Karpas-422 (cell line): ENCODE measurements around the gene OR5H14. TPM values are rescaled to one million over a fixed set of nuclear protein-coding genes. Genes with fewer than 3 reads are reported as not detected.
"Not testable (repeated sequence)": the region's sequence is repeated elsewhere in the genome, so short reads cannot be mapped to it uniquely, and the experiment has no call there.

Source experiments
- DNase-seq: peaks from one replicate; pipeline ENCODE4 v3.0.0-alpha.2; 2015
- H2AFZ ChIP-seq: fragments of 200-600 bp; sonication (generic); 2 replicates; pipeline ENCODE4 v1.6.1; 2014; ENCODE audit warnings: antibody characterized with exemption, low read length, mixed read lengths
- H3K27ac ChIP-seq: fragments of 200-600 bp; sonication (generic); 2 replicates; pipeline ENCODE4 v1.5.1; 2014; ENCODE audit warnings: mild to moderate bottlenecking, low read length, moderate library complexity
- H3K27me3 ChIP-seq: fragments of 200-600 bp; sonication (generic); 2 replicates; pipeline ENCODE4 v1.6.1; 2014; ENCODE audit warnings: low read length, mixed read lengths
- H3K36me3 ChIP-seq: fragments of 200-600 bp; sonication (generic); 2 replicates; pipeline ENCODE4 v1.6.1; 2014; ENCODE audit warnings: low read length, mixed read lengths; ENCODE audit not compliant: insufficient read depth
- H3K4me1 ChIP-seq: fragments of 200-600 bp; sonication (generic); 2 replicates; pipeline ENCODE4 v1.6.1; 2014; ENCODE audit warnings: mild to moderate bottlenecking, low read length, mixed read lengths
- H3K4me2 ChIP-seq: fragments of 200-600 bp; sonication (generic); 2 replicates; pipeline ENCODE4 v1.6.1; 2014; ENCODE audit warnings: low read length, low read depth, mild to moderate bottlenecking; ENCODE audit not compliant: poor library complexity, severe bottlenecking
- H3K4me3 ChIP-seq: fragments of 200-600 bp; sonication (generic); 2 replicates; pipeline ENCODE4 v1.5.1; 2014; ENCODE audit warnings: mild to moderate bottlenecking, antibody characterized with exemption, low read length, mixed read lengths
- H3K79me2 ChIP-seq: fragments of 200-600 bp; sonication (generic); 2 replicates; pipeline ENCODE4 v1.6.1; 2014; ENCODE audit warnings: mild to moderate bottlenecking, low read length, mixed read lengths
- H3K9ac ChIP-seq: fragments of 200-600 bp; sonication (generic); 2 replicates; pipeline ENCODE4 v1.6.0; 2014; ENCODE audit warnings: low read length
- H3K9me2 ChIP-seq: fragments of 200-600 bp; sonication (generic), shearing (Covaris generic); replicated peaks from 2 replicates; pipeline ENCODE4 v1.6.0; 2014; ENCODE audit warnings: mild to moderate bottlenecking, low read length, moderate library complexity; ENCODE audit not compliant: insufficient read depth
- H3K9me3 ChIP-seq: fragments of 300-700, 200-600 bp; sonication (generic); 2 replicates; pipeline ENCODE4 v1.6.1; 2014; ENCODE audit warnings: low read length, mixed read lengths
- H4K20me1 ChIP-seq: fragments of 200-600 bp; sonication (generic); 2 replicates; pipeline ENCODE4 v1.6.1; 2014; ENCODE audit warnings: mild to moderate bottlenecking, antibody characterized with exemption, low read length, low read depth; ENCODE audit not compliant: insufficient read depth
- total RNA-seq: library from RNA; depleted of rRNA; stranded (reverse); fragments of >200 nt; shearing (Covaris generic); gene quantifications from 2 replicates; pipeline ENCODE4 v1.2.3, GENCODE V29; 2014; ENCODE audit warnings: low replicate concordance

The OR5H14 gene
- total RNA-seq, 1 experiment from 2014 or later, result not detected

DNA sequence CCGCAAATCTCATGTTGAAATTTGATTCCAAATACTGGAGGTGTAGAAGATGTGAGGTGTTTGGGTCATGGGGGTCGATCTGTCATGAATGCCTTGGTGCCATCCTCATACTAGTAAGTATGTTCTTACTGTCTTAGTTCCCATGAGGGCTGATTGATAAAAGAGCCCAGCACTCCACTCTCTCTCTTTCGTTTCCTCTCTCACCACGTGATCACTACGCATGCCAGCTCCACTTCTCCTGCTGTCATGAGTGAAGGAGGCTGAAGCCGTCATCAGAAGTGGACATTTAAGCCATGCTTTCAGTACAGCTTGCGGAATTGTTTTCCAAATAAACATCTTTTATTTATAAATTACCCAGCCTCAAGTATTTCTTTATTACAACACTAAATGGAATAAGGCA, 25.3 kb downstream of the OR5H14 start:
- Histone ChIP-seq H3K9ac (no peak overlapping the region), H3K27ac (no peak overlapping the region), H3K9me2 (no peaks in the 10 kb centered on the region), H3K27me3 (no peaks in the 10 kb centered on the region), H3K79me2 (no peaks in the 10 kb centered on the region), H2AFZ (no peak overlapping the region), H3K9me3 (no peaks in the 10 kb centered on the region), H4K20me1 (no peaks in the 10 kb centered on the region), H3K4me2 (no peak overlapping the region), H3K4me3 (no peak overlapping the region), H3K36me3 (no peaks in the 10 kb centered on the region), H3K4me1 (no peaks in the 10 kb centered on the region)
- peak; percentile 42 for DNase-seq

DNA sequence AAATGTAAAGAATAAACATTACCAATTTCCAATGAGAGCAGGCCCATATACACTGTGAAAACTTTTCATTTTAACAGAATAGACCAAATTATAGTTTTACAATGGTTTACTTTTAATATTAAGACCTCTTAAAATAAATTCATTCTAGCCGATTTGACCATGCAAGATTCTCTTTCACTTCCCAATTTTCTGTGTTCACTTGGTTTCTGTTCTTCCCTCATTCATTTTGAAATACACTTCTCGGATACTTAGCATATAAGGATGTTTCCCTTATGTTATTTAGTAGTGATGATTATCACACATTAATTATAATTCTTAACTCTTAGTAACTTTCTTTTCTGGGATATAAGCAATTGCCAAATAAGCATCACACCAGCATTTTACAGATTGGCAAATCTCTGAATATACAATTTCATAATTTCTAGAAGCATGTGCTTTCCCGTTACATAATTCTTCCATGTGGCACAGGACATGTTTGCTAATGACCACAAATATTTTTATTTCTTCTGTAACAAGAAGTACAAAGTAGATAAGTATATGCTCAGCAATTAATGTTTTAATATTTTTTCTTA, 33.1 kb downstream of the OR5H14 start:
- H3K36me3 ChIP-seq, result no peaks in the 10 kb centered on the region
- no peaks in the 10 kb centered on the region for H3K9me2 ChIP-seq
- H3K79me2 ChIP-seq, result no peaks in the 10 kb centered on the region
- H3K4me2 ChIP-seq, result no peak overlapping the region
- H3K27me3 ChIP-seq, result no peaks in the 10 kb centered on the region
- DNase-seq, result no peak
- H3K27ac ChIP-seq, result no peak overlapping the region
- H2AFZ ChIP-seq, result no peak overlapping the region
- no peak overlapping the region for H3K9ac ChIP-seq
- no peaks in the 10 kb centered on the region for H3K9me3 ChIP-seq
- H3K4me3 ChIP-seq, result no peak overlapping the region
- no peaks in the 10 kb centered on the region for H4K20me1 ChIP-seq
- no peaks in the 10 kb centered on the region for H3K4me1 ChIP-seq

DNA sequence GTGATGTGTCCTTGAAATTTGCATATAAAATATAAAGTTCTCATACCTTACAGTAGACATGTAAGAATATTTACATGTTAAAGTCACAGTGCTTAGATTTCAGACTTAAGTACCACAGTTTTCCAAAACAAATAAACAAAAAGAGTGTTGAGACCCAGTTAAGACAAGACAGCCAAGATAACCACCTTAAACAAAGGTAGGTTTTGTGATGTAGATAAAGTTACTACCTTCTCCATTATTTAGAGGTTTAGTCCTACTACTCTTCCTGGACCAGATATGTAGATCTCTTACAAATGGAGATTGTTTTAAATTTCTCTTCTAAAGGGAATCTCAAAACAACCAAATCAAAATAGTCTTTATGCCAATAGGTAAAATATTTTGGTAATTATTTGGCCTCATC, 34.9 kb downstream of the OR5H14 start:
- Histone ChIP-seq H3K9me2 (no peaks in the 10 kb centered on the region), H3K27ac (no peak overlapping the region), H3K9ac (no peak overlapping the region), H3K9me3 (no peaks in the 10 kb centered on the region), H3K36me3 (no peaks in the 10 kb centered on the region), H3K27me3 (no peaks in the 10 kb centered on the region), H3K4me1 (no peaks in the 10 kb centered on the region), H3K79me2 (no peaks in the 10 kb centered on the region), H4K20me1 (no peaks in the 10 kb centered on the region), H3K4me2 (no peak overlapping the region), H3K4me3 (no peak overlapping the region), H2AFZ (no peak overlapping the region)
- DNase-seq, result no peak

DNA sequence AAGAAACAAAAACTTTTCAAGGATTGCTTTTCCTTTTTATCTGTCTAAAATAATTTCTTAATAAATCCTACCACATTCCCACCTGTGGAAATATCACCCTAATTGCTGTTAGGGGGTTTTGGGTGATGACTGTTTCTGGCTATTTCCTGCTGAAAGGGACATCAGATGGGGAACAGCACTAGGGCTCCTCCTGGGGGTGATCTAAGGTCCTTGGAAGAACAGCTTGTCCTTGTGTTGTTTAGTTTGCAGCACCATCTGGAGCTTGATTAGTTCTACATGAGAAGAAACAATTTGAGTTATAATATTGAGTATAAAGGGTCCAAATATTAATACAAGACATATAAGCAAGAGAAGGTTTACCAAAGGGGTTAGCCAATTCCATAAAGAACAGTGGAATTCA, 37.9 kb downstream of the OR5H14 start:
- Histone ChIP-seq H4K20me1 (no peaks in the 10 kb centered on the region), H3K27ac (no peak overlapping the region), H2AFZ (no peak overlapping the region), H3K9me3 (no peaks in the 10 kb centered on the region), H3K4me1 (no peaks in the 10 kb centered on the region), H3K4me2 (no peak overlapping the region), H3K36me3 (no peaks in the 10 kb centered on the region), H3K4me3 (no peak overlapping the region), H3K79me2 (no peaks in the 10 kb centered on the region), H3K27me3 (no peaks in the 10 kb centered on the region), H3K9me2 (no peaks in the 10 kb centered on the region), H3K9ac (no peak overlapping the region)
- no peak for DNase-seq

DNA sequence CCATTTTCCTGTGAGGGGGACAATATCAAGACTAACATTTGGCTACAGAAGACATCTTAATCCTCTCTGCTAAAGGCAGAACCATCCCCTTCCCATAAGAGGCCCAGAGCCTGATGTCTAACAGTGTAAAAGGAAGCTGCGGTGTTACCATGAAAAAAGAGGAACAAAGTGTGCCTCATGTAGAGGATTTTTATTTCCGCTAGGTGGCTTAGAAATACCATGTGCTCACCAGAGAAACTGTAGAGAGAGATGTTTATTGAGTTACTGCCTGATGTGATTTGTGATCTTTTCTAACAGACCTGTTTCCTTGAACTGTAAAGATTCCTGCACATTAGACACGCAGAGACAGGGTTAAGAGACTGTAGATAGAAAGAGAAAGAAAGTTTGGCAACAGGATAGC, 41.3 kb downstream of the OR5H14 start:
- no peaks in the 10 kb centered on the region for H3K36me3 ChIP-seq
- no peaks in the 10 kb centered on the region for H3K79me2 ChIP-seq
- H3K4me2 ChIP-seq, result no peak overlapping the region
- no peaks in the 10 kb centered on the region for H3K9me3 ChIP-seq
- DNase-seq, result peak; percentile 79
- no peaks in the 10 kb centered on the region for H3K9me2 ChIP-seq
- no peaks in the 10 kb centered on the region for H3K27me3 ChIP-seq
- no peak overlapping the region for H3K9ac ChIP-seq
- no peak overlapping the region for H3K4me3 ChIP-seq
- peak overlapping the region; percentile 69 for H2AFZ ChIP-seq
- H4K20me1 ChIP-seq, result no peaks in the 10 kb centered on the region
- H3K27ac ChIP-seq, result no peak overlapping the region
- H3K4me1 ChIP-seq, result no peaks in the 10 kb centered on the region

DNA sequence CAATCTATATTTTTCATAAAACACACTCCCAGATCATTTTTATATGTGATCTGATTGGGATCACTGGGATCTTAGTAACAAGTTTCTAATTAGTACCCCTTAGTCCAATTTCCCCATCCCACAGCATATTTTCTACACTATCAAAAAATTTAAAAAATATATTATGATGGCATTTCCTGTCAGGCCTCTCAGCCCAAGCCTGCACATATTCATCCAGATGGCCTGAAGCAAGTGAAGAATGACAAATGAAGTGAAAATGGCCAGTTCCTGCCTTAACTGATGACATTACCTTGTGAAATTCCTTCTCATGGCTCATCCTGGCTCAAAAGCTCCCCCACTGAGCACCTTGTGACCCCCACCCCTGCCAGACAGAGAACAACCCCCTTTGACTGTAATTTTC, 43.6 kb downstream of the OR5H14 start:
- H3K27ac ChIP-seq, H3K4me1 ChIP-seq, H3K9me3 ChIP-seq, H3K79me2 ChIP-seq, H3K9ac ChIP-seq, H3K4me3 ChIP-seq, H2AFZ ChIP-seq, H3K27me3 ChIP-seq, DNase-seq, H3K36me3 ChIP-seq, H4K20me1 ChIP-seq, H3K9me2 ChIP-seq, H3K4me2 ChIP-seq: not testable (repeated sequence)

DNA sequence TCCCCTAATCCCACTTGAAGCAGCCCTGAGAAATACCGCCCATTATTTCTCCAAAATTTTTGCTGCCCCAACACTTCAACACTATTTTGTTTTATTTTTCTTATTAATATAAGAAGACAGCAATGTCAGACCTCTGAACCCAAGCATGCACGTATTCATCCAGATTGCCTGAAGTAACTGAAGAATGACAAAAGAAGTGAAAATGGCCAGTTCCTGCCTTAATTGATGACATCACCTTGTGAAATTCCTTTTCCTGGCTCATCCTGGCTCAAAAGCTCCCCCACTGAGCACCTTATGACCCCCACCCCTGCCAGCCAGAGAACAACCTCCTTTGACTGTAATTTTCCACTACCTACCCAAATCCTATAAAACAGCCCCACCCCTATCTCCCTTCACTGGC, 49.0 kb downstream of the OR5H14 start:
- H3K9ac ChIP-seq, DNase-seq: not testable (repeated sequence)

DNA sequence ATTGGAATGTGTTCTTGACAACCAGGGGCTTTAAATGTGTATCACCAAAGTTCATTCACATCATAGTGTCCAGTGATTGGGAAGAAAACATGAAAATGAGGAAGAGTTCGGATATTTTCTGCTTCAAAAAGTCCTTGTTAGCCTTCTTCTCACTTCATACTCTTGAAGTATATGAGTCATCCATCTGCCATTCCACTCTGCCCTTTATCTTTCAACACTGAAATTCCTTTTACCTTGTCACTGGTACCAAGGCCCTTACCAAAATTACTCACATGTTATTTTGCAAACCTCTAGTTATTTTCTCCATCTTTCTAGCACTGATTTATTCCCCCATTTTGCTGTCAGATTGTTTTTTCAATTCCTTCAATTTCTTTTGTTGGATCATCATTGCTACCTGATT, 51.7 kb downstream of the OR5H14 start:
- no peak overlapping the region for H3K9ac ChIP-seq
- no peaks in the 10 kb centered on the region for H3K9me2 ChIP-seq
- no peak overlapping the region for H3K4me3 ChIP-seq
- H3K79me2 ChIP-seq, result no peaks in the 10 kb centered on the region
- H3K4me2 ChIP-seq, result no peak overlapping the region
- H3K4me1 ChIP-seq, result no peaks in the 10 kb centered on the region
- no peak overlapping the region for H2AFZ ChIP-seq
- H3K27me3 ChIP-seq, result no peaks in the 10 kb centered on the region
- no peaks in the 10 kb centered on the region for H3K9me3 ChIP-seq
- no peak for DNase-seq
- no peaks in the 10 kb centered on the region for H4K20me1 ChIP-seq
- no peaks in the 10 kb centered on the region for H3K36me3 ChIP-seq
- H3K27ac ChIP-seq, result no peak overlapping the region

More for the DNA sequence above, 49.0 kb downstream of the OR5H14 start:
- not testable (repeated sequence) for H3K79me2 ChIP-seq, H3K9me2 ChIP-seq, H4K20me1 ChIP-seq, H3K27me3 ChIP-seq, H3K4me2 ChIP-seq, H3K4me1 ChIP-seq, H3K36me3 ChIP-seq, H3K4me3 ChIP-seq, H3K27ac ChIP-seq, H3K9me3 ChIP-seq, H2AFZ ChIP-seq
